Mesenteric fat pad (tissue), 1 donor: ENCODE data around the gene NOS2. TPM values are rescaled to one million over a fixed set of nuclear protein-coding genes. Genes with fewer than 3 reads are reported as not detected.
"Not testable (repeated sequence)": the region's sequence is repeated elsewhere in the genome, so short reads cannot be mapped to it uniquely, and the experiment has no call there.

Source experiments
- DNase-seq: peaks from one replicate; pipeline ENCODE4 v3.0.0-alpha.2; 2020; ENCODE audit warnings: low spot score
- total RNA-seq: library from RNA; stranded (reverse); fragmentation: NEBNext Ultra II Directional; extraction: Animal tissue kit (Norgen Biotek cat#: 25700); gene quantifications from one replicate; pipeline ENCODE4 v1.2.1, GENCODE V29; 2021
- donor health status: DM: yes; HTN: yes; CAD: no.

Gene NOS2
- total RNA-seq, 1 donor from 2014 or later: 0.13 TPM

GRCh38 chr17:27732746-27733145 lies 67.6 kb downstream of the NOS2 start:
- not testable (repeated sequence) for DNase-seq

- not testable (repeated sequence) for DNase-seq
Observed at GRCh38 chr17:27725982-27726381, 74.3 kb downstream of the NOS2 start.

GRCh38 chr17:27721797-27722196 lies 78.5 kb downstream of the NOS2 start:
- DNase-seq: no peak

Other genes with a start within 250 kb of the NOS2 start
- 116 TPM for gene LGALS9, start 169.3 kb downstream of the NOS2 start, total RNA-seq
- gene LYRM9, start 92.8 kb upstream of the NOS2 start, total RNA-seq: 10.4 TPM
- 21.4 TPM for gene NLK, start 242.1 kb upstream of the NOS2 start, total RNA-seq